Endothelial cell of hepatic sinusoid (primary cell): ENCODE data around the gene COL4A2.

Source experiments
- in situ Hi-C: cut with HindIII; loops from 2 replicates; pipeline ENCODE4 v1.10.0; 2017; ENCODE audit warnings: low sequenced_read_pairs

Gene COL4A2

DNA sequence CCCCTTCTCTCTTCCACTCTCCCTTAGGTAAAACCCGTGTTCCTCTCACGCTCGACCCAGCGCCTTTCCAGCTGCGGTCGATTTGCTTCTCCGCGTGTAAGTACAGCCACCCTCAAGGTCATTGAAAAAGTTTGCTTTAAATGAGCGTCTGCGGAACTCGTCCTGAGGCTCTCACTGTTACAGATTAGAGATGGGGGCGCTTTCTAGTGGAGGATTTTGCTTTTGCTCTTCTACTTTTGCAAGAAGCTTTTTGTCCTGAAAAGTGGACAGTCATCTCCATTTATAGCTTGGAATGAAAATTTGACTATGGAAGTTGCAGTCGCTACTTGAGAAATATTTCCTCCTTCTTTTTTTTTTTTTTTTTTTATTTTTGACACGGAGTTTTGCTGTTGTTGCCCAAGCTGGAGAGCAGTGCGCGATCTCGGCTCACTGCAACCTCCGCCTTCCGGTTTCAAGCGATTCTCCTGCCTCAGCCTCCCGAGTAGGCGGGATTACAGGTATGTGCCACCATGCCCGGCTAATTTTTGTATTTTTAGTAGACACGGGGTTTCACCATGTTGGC lies 255.0 kb downstream of the COL4A2 start:
- in situ Hi-C loops = no loop called here
